ENCODE measurements around the gene FAM200B. TPM values are rescaled to one million over a fixed set of nuclear protein-coding genes. Genes with fewer than 3 reads are reported as not detected.

The FAM200B gene
- total RNA-seq, 4 donors from 2014 or later, result 40.4 to 88.5 (median 71.2) TPM

DNA sequence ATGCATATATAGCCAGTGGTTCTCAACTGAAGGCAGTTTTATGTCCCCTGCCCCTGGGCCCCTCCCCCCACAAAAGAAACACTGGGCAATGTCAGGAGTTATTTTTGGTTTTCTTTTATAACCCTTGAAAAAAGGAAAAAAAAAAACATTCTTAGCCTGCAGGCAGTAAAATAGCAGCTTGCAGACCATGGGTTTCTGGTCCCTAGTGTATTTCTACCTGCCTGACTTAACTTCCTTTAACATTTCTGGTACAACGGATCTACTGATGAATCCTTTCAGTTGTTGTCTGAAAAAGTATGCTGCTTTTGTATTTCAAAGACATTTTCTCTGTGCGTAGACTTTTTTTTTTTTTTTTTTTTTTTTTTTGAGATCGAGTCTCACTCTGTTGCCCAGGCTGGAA, 11.1 kb upstream of the FAM200B start:
- Histone ChIP-seq H3K4me1 (peaks cover 0 to 9% (median 3%) of the 10 kb centered on the region in 4 donors), H3K27me3 (no peaks in the 10 kb centered on the region), H3K36me3 (no peaks in the 10 kb centered on the region), H3K9me3 (no peaks in the 10 kb centered on the region), H3K27ac (replicated peaks in 1 of 4) (no peak overlapping the region), H3K4me3 (no peak overlapping the region)
- WGBS, result 91% methylated on average over 3 of the region's 3 CpGs
- TF ChIP-seq, protein P1, sequence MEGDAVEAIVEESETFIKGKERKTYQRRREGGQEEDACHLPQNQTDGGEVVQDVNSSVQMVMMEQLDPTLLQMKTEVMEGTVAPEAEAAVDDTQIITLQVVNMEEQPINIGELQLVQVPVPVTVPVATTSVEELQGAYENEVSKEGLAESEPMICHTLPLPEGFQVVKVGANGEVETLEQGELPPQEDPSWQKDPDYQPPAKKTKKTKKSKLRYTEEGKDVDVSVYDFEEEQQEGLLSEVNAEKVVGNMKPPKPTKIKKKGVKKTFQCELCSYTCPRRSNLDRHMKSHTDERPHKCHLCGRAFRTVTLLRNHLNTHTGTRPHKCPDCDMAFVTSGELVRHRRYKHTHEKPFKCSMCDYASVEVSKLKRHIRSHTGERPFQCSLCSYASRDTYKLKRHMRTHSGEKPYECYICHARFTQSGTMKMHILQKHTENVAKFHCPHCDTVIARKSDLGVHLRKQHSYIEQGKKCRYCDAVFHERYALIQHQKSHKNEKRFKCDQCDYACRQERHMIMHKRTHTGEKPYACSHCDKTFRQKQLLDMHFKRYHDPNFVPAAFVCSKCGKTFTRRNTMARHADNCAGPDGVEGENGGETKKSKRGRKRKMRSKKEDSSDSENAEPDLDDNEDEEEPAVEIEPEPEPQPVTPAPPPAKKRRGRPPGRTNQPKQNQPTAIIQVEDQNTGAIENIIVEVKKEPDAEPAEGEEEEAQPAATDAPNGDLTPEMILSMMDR (IDR thresholded peaks at IDR 0.05), result no peak
- intact Hi-C loops (cut with DNase I), result no loop called here
- DNase-seq (ENCODE audit: extremely low spot score), result no peak

DNA sequence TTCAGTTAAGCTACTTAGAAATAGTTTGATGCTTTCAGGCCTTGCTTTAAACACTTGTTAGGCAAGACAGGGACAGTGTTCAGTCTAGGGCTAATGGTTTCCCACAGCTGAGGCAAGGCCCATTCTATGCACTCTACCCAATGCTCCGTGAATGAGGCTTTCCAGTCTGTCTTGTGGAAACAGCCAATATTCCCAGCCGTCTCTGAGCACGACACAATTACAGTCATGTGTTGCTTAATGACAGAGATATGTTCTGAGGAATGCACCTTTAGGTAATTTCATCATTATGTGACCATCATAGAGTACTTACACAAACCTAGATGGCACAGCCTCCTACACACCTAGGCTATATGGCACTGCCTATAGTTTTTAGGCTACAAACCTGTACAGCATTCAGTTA, 9.5 kb upstream of the FAM200B start:
- Histone ChIP-seq H3K9me3 (no peaks in the 10 kb centered on the region), H3K36me3 (no peaks in the 10 kb centered on the region), H3K4me1 (peaks cover 0 to under 1% (median 0%) of the 10 kb centered on the region in 4 donors), H3K27ac (replicated peaks in 1 of 4) (no peak overlapping the region), H3K27me3 (no peaks in the 10 kb centered on the region), H3K4me3 (no peak overlapping the region)
- 96% methylated on average over 3 of the region's 3 CpGs for WGBS
- intact Hi-C loops (cut with DNase I), result no loop called here
- DNase-seq (ENCODE audit: extremely low spot score), result no peak
- no peak for TF ChIP-seq POLR2A (IDR thresholded peaks at IDR 0.05; ENCODE audit: low read depth)
- TF ChIP-seq, protein P1 (IDR thresholded peaks at IDR 0.05), result no peak
- TF ChIP-seq POLR2AphosphoS5 (IDR thresholded peaks at IDR 0.05), result no peak
- TF ChIP-seq EP300 (IDR thresholded peaks at IDR 0.05), result no peak

DNA sequence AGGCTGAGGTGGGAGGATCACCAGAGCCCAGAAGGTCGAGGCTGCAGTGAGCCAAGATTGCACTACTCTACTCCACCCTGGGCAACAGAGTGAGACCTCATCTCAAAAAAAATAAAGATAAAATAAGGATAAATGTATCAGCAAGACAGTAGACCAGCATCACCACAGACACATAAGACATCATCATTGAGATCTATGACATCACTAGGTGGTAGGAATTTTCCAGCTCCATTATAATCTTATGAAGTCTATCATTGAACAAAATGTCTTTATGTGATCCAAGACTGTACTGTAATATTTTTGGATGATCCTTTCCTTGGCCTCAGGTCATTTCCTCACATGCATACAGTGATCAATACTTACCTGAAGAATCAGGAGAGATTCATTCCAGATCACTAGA, 8.3 kb upstream of the FAM200B start:
- intact Hi-C loops (cut with DNase I), result no loop called here
- WGBS, result 100% methylated on average over 1 of the region's 1 CpG
- H3K27me3 ChIP-seq, result no peaks in the 10 kb centered on the region
- no peaks in the 10 kb centered on the region for H3K4me1 ChIP-seq
- DNase-seq (ENCODE audit: extremely low spot score), result no peak
- no peak overlapping the region for H3K27ac ChIP-seq (replicated peaks in 1 of 4)
- no peak overlapping the region for H3K4me3 ChIP-seq
- no peaks in the 10 kb centered on the region for H3K9me3 ChIP-seq
- no peaks in the 10 kb centered on the region for H3K36me3 ChIP-seq
- no peak for TF ChIP-seq EP300 (IDR thresholded peaks at IDR 0.05)

DNA sequence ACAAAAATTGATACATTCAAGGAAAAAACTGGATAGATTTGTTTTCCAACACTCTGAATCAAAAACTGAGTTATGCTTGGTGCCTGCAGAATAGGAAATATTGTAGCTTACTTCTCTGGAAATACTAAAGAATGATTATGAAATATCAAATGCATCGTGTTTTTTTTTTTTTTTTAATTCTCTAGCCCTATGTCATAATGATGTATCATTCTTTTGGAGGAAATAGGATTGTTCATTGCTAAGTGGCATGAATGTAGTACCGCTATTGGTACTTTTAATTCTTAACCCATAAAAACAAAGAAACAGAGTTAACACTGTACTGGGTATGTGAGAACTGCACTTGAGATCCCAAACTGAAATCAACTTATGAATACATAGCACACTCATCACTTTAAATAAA, 7.6 kb upstream of the FAM200B start:
- no peaks in the 10 kb centered on the region for H3K36me3 ChIP-seq
- WGBS, result 82% methylated on average over 2 of the region's 2 CpGs
- no peaks in the 10 kb centered on the region for H3K9me3 ChIP-seq
- no peak for TF ChIP-seq POLR2AphosphoS5 (IDR thresholded peaks at IDR 0.05)
- TF ChIP-seq, protein P1 (IDR thresholded peaks at IDR 0.05), result no peak
- no peak for TF ChIP-seq POLR2A (IDR thresholded peaks at IDR 0.05; ENCODE audit: low read depth)
- no peak overlapping the region for H3K27ac ChIP-seq (replicated peaks in 1 of 4)
- H3K27me3 ChIP-seq, result no peaks in the 10 kb centered on the region
- H3K4me3 ChIP-seq, result no peak overlapping the region
- no peaks in the 10 kb centered on the region for H3K4me1 ChIP-seq
- DNase-seq (ENCODE audit: extremely low spot score), result no peak
- intact Hi-C loops (cut with DNase I), result no loop called here

DNA sequence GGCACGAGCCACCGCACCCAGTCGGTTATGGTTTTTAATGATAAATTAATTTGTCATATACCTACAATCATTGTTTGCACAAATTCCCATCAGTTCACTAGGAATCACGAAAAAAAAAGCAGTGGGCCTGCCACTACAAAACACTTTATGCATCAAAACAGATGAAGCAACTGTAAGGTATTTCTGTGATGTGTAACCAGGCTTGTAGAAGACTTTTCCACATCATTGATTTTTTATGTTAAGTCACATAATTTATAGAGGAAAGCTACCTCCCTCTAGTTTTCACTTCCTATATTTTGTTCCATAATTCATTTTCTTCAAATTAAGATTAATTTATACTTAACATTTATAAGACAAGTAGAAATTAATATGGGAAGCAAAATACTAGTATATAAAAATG, 6.7 kb upstream of the FAM200B start:
- Histone ChIP-seq H3K9me3 (no peaks in the 10 kb centered on the region), H3K27me3 (no peaks in the 10 kb centered on the region), H3K36me3 (no peaks in the 10 kb centered on the region), H3K27ac (replicated peaks in 1 of 4) (no peak overlapping the region), H3K4me3 (no peak overlapping the region), H3K4me1 (no peaks in the 10 kb centered on the region)
- TF ChIP-seq POLR2A (IDR thresholded peaks at IDR 0.05; ENCODE audit: low read depth) (no peak), EP300 (IDR thresholded peaks at IDR 0.05) (no peak), POLR2AphosphoS5 (IDR thresholded peaks at IDR 0.05) (no peak)
- TF ChIP-seq, protein P1 (IDR thresholded peaks at IDR 0.05), result no peak
- intact Hi-C loops (cut with DNase I), result no loop called here
- no peak for DNase-seq (ENCODE audit: extremely low spot score)
- 95% methylated on average over 4 of the region's 4 CpGs for WGBS

Measured in esophagus muscularis mucosa (tissue), 4 donors.